HepG2 (cell line): ENCODE measurements around the gene ZNF620. TPM values are rescaled to one million over a fixed set of nuclear protein-coding genes. Genes with fewer than 3 reads are reported as not detected.

ENCODE experiments used
- ATAC-seq: fragments of 200-7000 bp; cut with Tn5 transposase; 3 replicates; pipeline ENCODE4 v1.9.1; 2020; ENCODE audit warnings: mild to moderate bottlenecking, moderate library complexity
- BruUV-seq: library from RNA; stranded (reverse); fragments of 400-500 nt; replicated peaks from 2 replicates; lab custom pipeline; 2021; lab: Mats Ljungman, UMichigan
- CTCF ChIA-PET: fragments of 300-600 bp; formaldehyde crosslinking; extraction: SDS; loops from one replicate; lab custom pipeline; 2021; ENCODE audit warnings: low total read pairs, inconsistent platforms, low intra/inter-chr PET ratio; lab: Yijun Ruan, JAX
- POLR2A ChIA-PET: fragments of 350-600 bp; sonication (Branson Sonifier 250); formaldehyde crosslinking; loops from one replicate; lab custom pipeline; 2020; ENCODE audit warnings: antibody characterized with exemption, inconsistent platforms; lab: Yijun Ruan, JAX
- DNase-seq: peaks from one replicate; pipeline ENCODE4 v3.0.0-alpha.2; 2015; ENCODE audit warnings: low spot score
- FAIRE-seq: peaks from 3 replicates; lab custom pipeline; 2011; peaks lifted over from hg19 to GRCh38; lab: Jason Lieb, UNC
- H2AFZ ChIP-seq: one replicate; pipeline ENCODE4 v1.6.1; 2011; ENCODE audit warnings: low read length, inconsistent platforms
- H3K27ac ChIP-seq: fragments of 300-600 bp; 3 replicates; pipeline ENCODE4 v1.8.0; 2011; ENCODE audit warnings: mixed run types, mild to moderate bottlenecking, mixed read lengths, low read length, inconsistent platforms; ENCODE audit not compliant: insufficient read depth; ENCODE audit errors: extremely low read length
- H3K27me3 ChIP-seq, 2 experiments: fragments of 200-600 bp in 1 of 2; 2 replicates in 1 of 2; 3 replicates in 1 of 2; pipeline versions ENCODE4 v1.6.0 to v1.8.0; 2011; ENCODE audit warnings: low read length in 2 of 2, mild to moderate bottlenecking in 2 of 2, moderate library complexity in 2 of 2, inconsistent platforms in 1 of 2; ENCODE audit not compliant: insufficient read depth in 2 of 2, control insufficient read depth in 1 of 2
- H3K36me3 ChIP-seq, 2 experiments: fragments of 200-600 bp in 1 of 2; replicated peaks in 1 of 2; 2 replicates in 1 of 2; 3 replicates in 1 of 2; pipeline versions ENCODE4 v1.5.1 to v1.8.0; 2011; ENCODE audit warnings: low read length in 2 of 2, inconsistent platforms in 1 of 2; ENCODE audit not compliant: insufficient read depth in 2 of 2, control insufficient read depth in 1 of 2
- H3K4me1 ChIP-seq: 2 replicates; pipeline ENCODE4 v1.5.1; 2012; ENCODE audit warnings: low read length, inconsistent platforms; ENCODE audit not compliant: insufficient read depth
- H3K4me2 ChIP-seq: 2 replicates; pipeline ENCODE4 v1.6.0; 2011; ENCODE audit warnings: low read depth, low read length, inconsistent platforms
- H3K4me3 ChIP-seq, 3 experiments: fragments of 200-600 bp in 1 of 3; sonication (generic), shearing (Covaris generic) in 1 of 3; replicated peaks in 1 of 3; 2 replicates each; pipeline ENCODE4 v1.5.1; 2011 to 2016; ENCODE audit warnings: low read length in 3 of 3, inconsistent platforms in 2 of 3, low read depth in 2 of 3, mild to moderate bottlenecking in 2 of 3, control low read depth in 1 of 3, mixed read lengths in 1 of 3; ENCODE audit not compliant: insufficient read depth in 1 of 3
- H3K79me2 ChIP-seq: one replicate; pipeline ENCODE4 v1.6.1; 2011; ENCODE audit warnings: low read length, inconsistent platforms; ENCODE audit not compliant: insufficient read depth
- H3K9ac ChIP-seq: 2 replicates; pipeline ENCODE4 v1.6.0; 2011; ENCODE audit warnings: mild to moderate bottlenecking, low read depth, low read length, inconsistent platforms; ENCODE audit not compliant: insufficient read depth
- H3K9me3 ChIP-seq: 2 replicates; pipeline ENCODE4 v1.5.1; 2012; ENCODE audit warnings: mild to moderate bottlenecking, low read length
- H4K20me1 ChIP-seq: 2 replicates; pipeline ENCODE4 v1.6.0; 2011; ENCODE audit warnings: inconsistent platforms, mild to moderate bottlenecking, low read length, moderate library complexity; ENCODE audit not compliant: insufficient read depth
- HNF4A ChIP-seq: sonication (generic); formaldehyde crosslinking; IDR thresholded peaks from 2 replicates; pipeline ENCODE4 v1.4.0; 2020; ENCODE audit warnings: missing genetic modification reagents
- JUND ChIP-seq: sonication (generic); formaldehyde crosslinking; IDR thresholded peaks from 2 replicates; pipeline ENCODE4 v1.8.0; 2022; ENCODE audit warnings: mild to moderate bottlenecking, missing genetic modification reagents
- MYPOP ChIP-seq: sonication (generic); formaldehyde crosslinking; IDR thresholded peaks from 2 replicates; pipeline ENCODE4 v1.8.1; 2023; ENCODE audit warnings: mild to moderate bottlenecking, moderate library complexity, missing genetic modification reagents
- POLR2AphosphoS5 ChIP-seq: IDR thresholded peaks from 2 replicates; pipeline ENCODE4 v1.6.1; 2012; ENCODE audit warnings: low read depth, low read length
- POLR2G ChIP-seq: fragments of 200-400 bp; formaldehyde crosslinking; IDR thresholded peaks from 2 replicates; pipeline ENCODE4 v1.6.1; 2018; ENCODE audit warnings: mild to moderate bottlenecking, low read depth, low read length, moderate library complexity
- PRDM4 ChIP-seq: sonication (generic); formaldehyde crosslinking; IDR thresholded peaks from 2 replicates; pipeline ENCODE4 v1.9.0; 2021; ENCODE audit warnings: missing genetic modification reagents, borderline replicate concordance
- THAP7 ChIP-seq: sonication (generic); formaldehyde crosslinking; IDR thresholded peaks from 2 replicates; pipeline ENCODE4 v1.8.1; 2023; ENCODE audit warnings: mild to moderate bottlenecking, missing genetic modification reagents
- ZBTB21 ChIP-seq: sonication (generic); formaldehyde crosslinking; IDR thresholded peaks from 2 replicates; pipeline ENCODE4 v1.4.0; 2020; ENCODE audit warnings: missing genetic modification reagents
- ZFP1 ChIP-seq: IDR thresholded peaks from 2 replicates; pipeline ENCODE4 v1.6.1; 2016
- ZFP62 ChIP-seq: sonication (generic); formaldehyde crosslinking; IDR thresholded peaks from 2 replicates; pipeline ENCODE4 v1.4.0; 2020; ENCODE audit warnings: missing genetic modification reagents
- ZNF207 ChIP-seq: fragments of 450-650 bp; IDR thresholded peaks from 2 replicates; pipeline ENCODE4 v1.6.1; 2016; ENCODE audit warnings: antibody characterized with exemption, borderline replicate concordance
- ZNF275 ChIP-seq: sonication (generic); formaldehyde crosslinking; IDR thresholded peaks from 2 replicates; pipeline ENCODE4 v1.8.0; 2022; ENCODE audit warnings: missing genetic modification reagents, mild to moderate bottlenecking, inconsistent platforms, borderline replicate concordance
- ZNF430 ChIP-seq: sonication (generic); formaldehyde crosslinking; IDR thresholded peaks from 2 replicates; pipeline ENCODE4 v1.9.0; 2021; ENCODE audit warnings: mild to moderate bottlenecking, missing genetic modification reagents
- ZNF432 ChIP-seq: sonication (generic); formaldehyde crosslinking; IDR thresholded peaks from 2 replicates; pipeline ENCODE4 v1.5.0; 2020; ENCODE audit warnings: missing genetic modification reagents, mild to moderate bottlenecking, borderline replicate concordance
- ZNF503 ChIP-seq: sonication (generic); formaldehyde crosslinking; IDR thresholded peaks from 2 replicates; pipeline ENCODE4 v1.4.0; 2020; ENCODE audit warnings: missing genetic modification reagents
- ZNF569 ChIP-seq: sonication (generic); formaldehyde crosslinking; IDR thresholded peaks from 2 replicates; pipeline ENCODE4 v1.5.0; 2020; ENCODE audit warnings: mild to moderate bottlenecking, missing genetic modification reagents, moderate library complexity, borderline replicate concordance
- ZNF615 ChIP-seq: sonication (generic); formaldehyde crosslinking; IDR thresholded peaks from 2 replicates; pipeline ENCODE4 v1.5.0; 2020; ENCODE audit warnings: mild to moderate bottlenecking, missing genetic modification reagents, borderline replicate concordance
- ZSCAN12 ChIP-seq: sonication (generic); formaldehyde crosslinking; IDR thresholded peaks from 2 replicates; pipeline ENCODE4 v1.9.0; 2021; ENCODE audit warnings: mild to moderate bottlenecking, missing genetic modification reagents
- WGBS: methylation state at CpG from one replicate; pipeline ENCODE4 v1.1.6; 2017; ENCODE audit warnings: low lambda C conversion rate; 5-methylcytosine and 5-hydroxymethylcytosine counted together
- in situ Hi-C: cut with HindIII; loops from 2 replicates; pipeline ENCODE4 v1.10.0; 2017; ENCODE audit warnings: low pct_unique_long_range_greater_than_20kb; ENCODE audit not compliant: extremely low pct_ligation_motif_present
- intact Hi-C: fragments of 100-400 bp; cut with micrococcal nuclease; formaldehyde crosslinking; loops from one replicate; pipeline ENCODE4 v1.10.0; 2022; ENCODE audit not compliant: unreplicated experiment
- polyA plus RNA-seq, 8 experiments: library from polyadenylated mRNA; depleted of rRNA in 3 of 8; stranded (reverse) in 7 of 8; unstranded in 1 of 8; fragments of >200 nt; fragmentation: Illumina TruSeq in 4 of 8; extraction: Trizol in 4 of 8; gene quantifications; 2 replicates each; pipeline versions ENCODE4 v1.2.1 to v1.2.3, GENCODE V29; 2011 to 2016; ENCODE audit warnings: low read depth in 4 of 8, missing spikeins in 1 of 8, mixed read lengths in 1 of 8; ENCODE audit not compliant: insufficient read depth in 1 of 8
- total RNA-seq, 5 experiments: library from RNA; depleted of rRNA; stranded (reverse); fragments of >200 nt; fragmentation: Illumina TruSeq; extraction: Trizol; gene quantifications; 2 replicates each; pipeline ENCODE4 v1.2.3, GENCODE V29; 2016; ENCODE audit warnings: low read depth in 1 of 5

The ZNF620 gene
- total and polyA plus RNA-seq, 2 of the 13 experiments (the other 11 are each of a cell fraction or from before 2014, with no cell fraction given): 2.3 to 12.2 TPM

- WGBS: 21% methylated on average over 5 of the region's 5 CpGs
- Histone ChIP-seq H3K27me3 (no peaks in the 10 kb centered on the region; a peak in 1 of 5 replicates), H3K27ac (peak overlapping the region; percentile 86), H3K4me3 (peak overlapping the region; percentile 98 to 99 (median 99)), H3K4me1 (peaks cover 34% of the 10 kb centered on the region), H2AFZ (no peak overlapping the region), H3K9me3 (no peaks in the 10 kb centered on the region), H4K20me1 (no peaks in the 10 kb centered on the region), H3K9ac (peak overlapping the region; percentile 98), H3K79me2 (peaks cover 34% of the 10 kb centered on the region), H3K4me2 (peak overlapping the region; percentile 92), H3K36me3 (peaks cover 4 to 17% of the 10 kb centered on the region in 2 experiments; a peak in 3 of 5 replicates)
- intact Hi-C loops: loop anchor here (1.0 to 2.0 kb wide), 2 partner anchors 19 to 67 kb away; partner anchors contain the start of gene RPL14
- DNase-seq: no peak
- POLR2A ChIA-PET: interaction anchor here (0.9 to 5.8 kb wide), 9 partner anchors 11 to 73 kb away, joined by 3 to 119 read pairs (median 5); partner anchors contain the start of genes RPL14, ZNF619 and ZNF620
- CTCF ChIA-PET: no interaction called here
- in situ Hi-C loops: no loop called here
- BruUV-seq: TSS peak; percentile 95
- no peak for ATAC-seq
- no peak for FAIRE-seq
- no peak for TF ChIP-seq ZNF275 (CRISPR knock-in tag)
- TF ChIP-seq ZNF432 (CRISPR knock-in tag): no peak
- no peak for TF ChIP-seq ZNF569
- no peak for TF ChIP-seq ZFP62
- TF ChIP-seq ZNF615 (CRISPR knock-in tag): no peak
- no peak for TF ChIP-seq POLR2AphosphoS5
- TF ChIP-seq ZSCAN12 (CRISPR knock-in tag): no peak
- TF ChIP-seq MYPOP (CRISPR knock-in tag): no peak
- no peak for TF ChIP-seq HNF4A (CRISPR knock-in tag)
- TF ChIP-seq PRDM4: no peak
- TF ChIP-seq POLR2G: no peak
- no peak for TF ChIP-seq JUND (CRISPR knock-in tag)
- no peak for TF ChIP-seq THAP7 (CRISPR knock-in tag)
- no peak for TF ChIP-seq ZBTB21
- no peak for TF ChIP-seq ZNF207
- no peak for TF ChIP-seq ZNF430 (CRISPR knock-in tag)
- TF ChIP-seq ZFP1 (CRISPR knock-in tag): no peak
- TF ChIP-seq ZNF503 (CRISPR knock-in tag): no peak
Observed at GRCh38 chr3:40524222-40524567, 18.4 kb downstream of the ZNF620 start.
